ENCODE results near the gene RAB3GAP2.

Gene RAB3GAP2

DNA sequence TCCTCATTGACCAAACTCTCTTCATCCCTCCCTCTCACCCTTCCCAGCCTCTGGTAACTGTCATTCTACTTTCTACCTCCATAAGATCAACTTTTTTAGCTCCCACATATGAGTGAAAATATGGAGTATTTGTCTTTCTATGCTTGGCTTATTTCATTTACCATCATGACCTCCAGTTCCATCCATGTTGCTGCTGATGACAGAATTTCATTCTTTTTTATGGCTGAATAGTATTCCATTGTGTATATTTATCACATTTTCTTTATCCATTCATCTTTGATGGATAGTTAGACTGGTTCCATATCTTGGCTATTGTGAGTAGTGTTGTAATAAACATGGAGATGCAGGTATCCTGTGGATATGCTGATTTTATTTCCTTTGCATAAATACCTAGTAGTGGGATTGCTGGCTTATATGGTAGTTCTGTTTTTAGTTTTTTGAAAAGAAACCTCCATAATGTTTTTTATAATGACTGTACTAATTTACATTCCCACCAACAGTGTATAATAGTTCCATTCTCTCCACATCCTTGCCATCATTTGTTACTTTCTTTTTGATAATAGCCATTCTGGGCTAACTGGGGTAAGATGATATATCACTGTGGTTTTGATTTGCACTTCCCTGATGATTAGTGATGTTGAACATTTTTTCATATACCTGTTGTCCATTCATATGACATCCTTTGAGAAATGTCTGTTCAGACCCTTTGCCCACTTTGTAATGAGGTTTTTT is 142.6 kb downstream of the RAB3GAP2 start:
- Histone ChIP-seq H3K4me3 (ENCODE audit: severe bottlenecking) (no peak overlapping the region), H3K9me3 (ENCODE audit: severe bottlenecking) (no peaks in the 10 kb centered on the region), H3K27ac (ENCODE audit: poor library complexity, severe bottlenecking) (no peak overlapping the region), H3K27me3 (ENCODE audit: insufficient read depth, poor library complexity, severe bottlenecking) (no peaks in the 10 kb centered on the region), H3K4me1 (ENCODE audit: insufficient read depth, poor library complexity, severe bottlenecking) (no peaks in the 10 kb centered on the region), H3K36me3 (ENCODE audit: low read depth) (peaks cover 6% of the 10 kb centered on the region)
- DNase-seq (ENCODE audit: low spot score) (no peak), ATAC-seq (ENCODE audit: low read depth) (no peak)
- TF ChIP-seq, protein P1, sequence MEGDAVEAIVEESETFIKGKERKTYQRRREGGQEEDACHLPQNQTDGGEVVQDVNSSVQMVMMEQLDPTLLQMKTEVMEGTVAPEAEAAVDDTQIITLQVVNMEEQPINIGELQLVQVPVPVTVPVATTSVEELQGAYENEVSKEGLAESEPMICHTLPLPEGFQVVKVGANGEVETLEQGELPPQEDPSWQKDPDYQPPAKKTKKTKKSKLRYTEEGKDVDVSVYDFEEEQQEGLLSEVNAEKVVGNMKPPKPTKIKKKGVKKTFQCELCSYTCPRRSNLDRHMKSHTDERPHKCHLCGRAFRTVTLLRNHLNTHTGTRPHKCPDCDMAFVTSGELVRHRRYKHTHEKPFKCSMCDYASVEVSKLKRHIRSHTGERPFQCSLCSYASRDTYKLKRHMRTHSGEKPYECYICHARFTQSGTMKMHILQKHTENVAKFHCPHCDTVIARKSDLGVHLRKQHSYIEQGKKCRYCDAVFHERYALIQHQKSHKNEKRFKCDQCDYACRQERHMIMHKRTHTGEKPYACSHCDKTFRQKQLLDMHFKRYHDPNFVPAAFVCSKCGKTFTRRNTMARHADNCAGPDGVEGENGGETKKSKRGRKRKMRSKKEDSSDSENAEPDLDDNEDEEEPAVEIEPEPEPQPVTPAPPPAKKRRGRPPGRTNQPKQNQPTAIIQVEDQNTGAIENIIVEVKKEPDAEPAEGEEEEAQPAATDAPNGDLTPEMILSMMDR (IDR thresholded peaks at IDR 0.05; ENCODE audit: poor library complexity, severe bottlenecking) = no peak

GRCh38 chr1:220127076-220127475 is 145.2 kb downstream of the RAB3GAP2 start:
- Histone ChIP-seq H3K4me1 (ENCODE audit: insufficient read depth, poor library complexity, severe bottlenecking) (no peaks in the 10 kb centered on the region), H3K4me3 (ENCODE audit: severe bottlenecking) (no peak overlapping the region), H3K9me3 (ENCODE audit: severe bottlenecking) (no peaks in the 10 kb centered on the region), H3K27me3 (ENCODE audit: insufficient read depth, poor library complexity, severe bottlenecking) (no peaks in the 10 kb centered on the region), H3K27ac (ENCODE audit: poor library complexity, severe bottlenecking) (no peak overlapping the region), H3K36me3 (ENCODE audit: low read depth) (peaks cover 6% of the 10 kb centered on the region)
- DNase-seq (ENCODE audit: low spot score) (no peak), ATAC-seq (ENCODE audit: low read depth) (no peak)
- TF ChIP-seq, protein P1 (IDR thresholded peaks at IDR 0.05; ENCODE audit: poor library complexity, severe bottlenecking) = no peak

- Histone ChIP-seq H3K27ac (ENCODE audit: poor library complexity, severe bottlenecking) (no peak overlapping the region), H3K36me3 (ENCODE audit: low read depth) (peaks cover 6% of the 10 kb centered on the region), H3K4me3 (ENCODE audit: severe bottlenecking) (no peak overlapping the region), H3K4me1 (ENCODE audit: insufficient read depth, poor library complexity, severe bottlenecking) (no peaks in the 10 kb centered on the region), H3K27me3 (ENCODE audit: insufficient read depth, poor library complexity, severe bottlenecking) (no peaks in the 10 kb centered on the region), H3K9me3 (ENCODE audit: severe bottlenecking) (no peaks in the 10 kb centered on the region)
- DNase-seq (ENCODE audit: low spot score) (no peak), ATAC-seq (ENCODE audit: low read depth) (no peak)
- TF ChIP-seq, protein P1 (IDR thresholded peaks at IDR 0.05; ENCODE audit: poor library complexity, severe bottlenecking) = no peak
Measured at GRCh38 chr1:220124542-220124941, 147.7 kb downstream of the RAB3GAP2 start.

DNA sequence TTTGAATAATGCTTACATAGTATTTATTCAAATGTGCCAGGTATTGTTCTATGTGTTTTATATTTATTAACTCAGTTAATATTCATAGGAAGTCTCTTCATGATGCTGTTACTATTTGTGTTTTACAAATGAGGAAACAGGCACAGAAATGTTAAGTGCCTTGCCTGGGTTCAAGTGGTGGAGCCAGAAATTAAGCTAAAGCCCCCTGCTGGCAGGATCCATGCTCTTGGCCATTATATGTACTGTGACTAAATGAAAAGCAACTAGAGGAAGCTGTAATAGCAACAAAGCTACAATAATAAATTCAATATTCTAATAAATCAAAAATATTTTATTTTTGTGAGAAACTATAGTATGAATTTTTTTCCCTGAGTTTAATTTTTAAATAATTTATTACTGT is 148.4 kb downstream of the RAB3GAP2 start:
- Histone ChIP-seq H3K4me3 (ENCODE audit: severe bottlenecking) (no peak overlapping the region), H3K4me1 (ENCODE audit: insufficient read depth, poor library complexity, severe bottlenecking) (no peaks in the 10 kb centered on the region), H3K36me3 (ENCODE audit: low read depth) (peaks cover 6% of the 10 kb centered on the region; the same call in 1 of the 2 replicates), H3K9me3 (ENCODE audit: severe bottlenecking) (no peaks in the 10 kb centered on the region), H3K27ac (ENCODE audit: poor library complexity, severe bottlenecking) (no peak overlapping the region), H3K27me3 (ENCODE audit: insufficient read depth, poor library complexity, severe bottlenecking) (no peaks in the 10 kb centered on the region)
- TF ChIP-seq, protein P1 (IDR thresholded peaks at IDR 0.05; ENCODE audit: poor library complexity, severe bottlenecking) = peak; percentile 27
- DNase-seq (ENCODE audit: low spot score) (no peak), ATAC-seq (ENCODE audit: low read depth) (no peak)

- no peak for ATAC-seq (ENCODE audit: low read depth)
- no peak for DNase-seq (ENCODE audit: low spot score)
- H3K9me3 ChIP-seq (ENCODE audit: severe bottlenecking) = no peaks in the 10 kb centered on the region
- no peak overlapping the region for H3K4me3 ChIP-seq (ENCODE audit: severe bottlenecking)
- TF ChIP-seq, protein P1 (IDR thresholded peaks at IDR 0.05; ENCODE audit: poor library complexity, severe bottlenecking) = no peak
- no peaks in the 10 kb centered on the region for H3K27me3 ChIP-seq (ENCODE audit: insufficient read depth, poor library complexity, severe bottlenecking)
- H3K27ac ChIP-seq (ENCODE audit: poor library complexity, severe bottlenecking) = no peak overlapping the region
- H3K4me1 ChIP-seq (ENCODE audit: insufficient read depth, poor library complexity, severe bottlenecking) = no peaks in the 10 kb centered on the region
- peaks cover 6% of the 10 kb centered on the region; the same call in 1 of the 2 replicates for H3K36me3 ChIP-seq (ENCODE audit: low read depth)
Measured at GRCh38 chr1:220123066-220123465, 149.2 kb downstream of the RAB3GAP2 start.

Data from RWPE2 (cell line).